MM.1S (cell line): ENCODE data around the gene MRC1.

Experiments used
- DNase-seq: peaks from one replicate; pipeline ENCODE4 v3.0.0-alpha.2; 2015
- H2AFZ ChIP-seq: fragments of 300-600 bp; sonication (generic); 2 replicates; pipeline ENCODE4 v1.6.0; 2016; ENCODE audit warnings: antibody characterized with exemption, low read length
- H3F3A ChIP-seq: fragments of 300-600 bp; sonication (generic); 2 replicates; pipeline ENCODE4 v1.6.1; 2016; ENCODE audit warnings: mild to moderate bottlenecking, antibody characterized with exemption, low read length, moderate library complexity, mixed read lengths; ENCODE audit not compliant: insufficient read depth
- H3K27ac ChIP-seq: fragments of 300-600 bp; sonication (generic); 2 replicates; pipeline ENCODE4 v1.5.1; 2016; ENCODE audit warnings: mild to moderate bottlenecking, low read length
- H3K27me3 ChIP-seq: fragments of 300-600 bp; sonication (generic); replicated peaks from 2 replicates; pipeline ENCODE4 v1.6.0; 2016; ENCODE audit warnings: low read length; ENCODE audit not compliant: insufficient read depth
- H3K36me3 ChIP-seq: fragments of 300-600 bp; sonication (generic); replicated peaks from 2 replicates; pipeline ENCODE4 v1.6.1; 2016; ENCODE audit warnings: mild to moderate bottlenecking, low read length, mixed read lengths; ENCODE audit not compliant: insufficient read depth
- H3K4me1 ChIP-seq: fragments of 300-600 bp; sonication (generic); 2 replicates; pipeline ENCODE4 v1.6.1; 2016; ENCODE audit warnings: low read length, mixed read lengths
- H3K4me2 ChIP-seq: fragments of 300-600 bp; sonication (generic); 2 replicates; pipeline ENCODE4 v1.6.0; 2016; ENCODE audit warnings: low read depth, low read length
- H3K4me3 ChIP-seq: fragments of 300-600 bp; sonication (generic); 2 replicates; pipeline ENCODE4 v1.5.1; 2016; ENCODE audit warnings: low read length, mixed read lengths
- H3K79me2 ChIP-seq: fragments of 300-600 bp; sonication (generic); 2 replicates; pipeline ENCODE4 v1.6.1; 2016; ENCODE audit warnings: mixed run types, low read length, mixed read lengths
- H3K9ac ChIP-seq: fragments of 300-600 bp; sonication (generic); 2 replicates; pipeline ENCODE4 v1.6.1; 2016; ENCODE audit warnings: low read length, mixed read lengths
- H3K9me2 ChIP-seq: fragments of 300-600 bp; sonication (generic); replicated peaks from 2 replicates; pipeline ENCODE4 v1.6.1; 2016; ENCODE audit warnings: mild to moderate bottlenecking, low read length, mixed read lengths; ENCODE audit not compliant: insufficient read depth
- H3K9me3 ChIP-seq: fragments of 300-600 bp; sonication (generic); replicated peaks from 2 replicates; pipeline ENCODE4 v1.6.1; 2016; ENCODE audit warnings: mild to moderate bottlenecking, low read length, mixed read lengths; ENCODE audit not compliant: insufficient read depth
- H4K20me1 ChIP-seq: fragments of 300-600 bp; sonication (generic); 2 replicates; pipeline ENCODE4 v1.6.1; 2016; ENCODE audit warnings: mild to moderate bottlenecking, low read length, moderate library complexity, mixed read lengths; ENCODE audit not compliant: insufficient read depth
- CTCF ChIP-seq: fragments of 300-600 bp; sonication (generic); IDR thresholded peaks from 2 replicates; pipeline ENCODE4 v1.5.1; 2016; ENCODE audit warnings: antibody characterized with exemption, low read length, mixed read lengths
- EZH2 ChIP-seq: fragments of 300-600 bp; sonication (generic); optimal IDR thresholded peaks from 2 replicates; pipeline ENCODE3; 2017; ENCODE audit warnings: low read depth, mild to moderate bottlenecking, antibody characterized with exemption, low read length, mixed read lengths
- EZH2phosphoT487 ChIP-seq: fragments of 300-600 bp; sonication (generic); IDR thresholded peaks from 2 replicates; pipeline ENCODE4 v1.6.1; 2018; ENCODE audit warnings: antibody characterized with exemption, low read length

MRC1 gene

GRCh38 chr10:17847585-17848296 lies 38.6 kb downstream of the MRC1 start:
- no peak overlapping the region for H3K27ac ChIP-seq
- H3F3A ChIP-seq, result no peaks in the 10 kb centered on the region
- H3K4me3 ChIP-seq, result no peak overlapping the region
- no peaks in the 10 kb centered on the region for H3K9me3 ChIP-seq
- H3K4me2 ChIP-seq, result no peak overlapping the region
- H3K79me2 ChIP-seq, result no peaks in the 10 kb centered on the region
- DNase-seq, result peak; percentile 43
- no peak overlapping the region for H3K9ac ChIP-seq
- H3K36me3 ChIP-seq, result no peaks in the 10 kb centered on the region
- H2AFZ ChIP-seq, result no peak overlapping the region
- no peaks in the 10 kb centered on the region for H4K20me1 ChIP-seq
- H3K27me3 ChIP-seq, result no peaks in the 10 kb centered on the region
- no peaks in the 10 kb centered on the region for H3K9me2 ChIP-seq
- TF ChIP-seq CTCF (peak; percentile 52), EZH2phosphoT487 (no peak), EZH2 (no peak)
- H3K4me1 ChIP-seq, result 0 out of 2 replicates have a peak, but pooled peaks cover 3% of the 10 kb centered on the region

- Histone ChIP-seq H3K27ac (no peak overlapping the region), H3K4me1 (0 out of 2 replicates have a peak, but pooled peaks cover 3% of the 10 kb centered on the region), H3K27me3 (no peaks in the 10 kb centered on the region), H3K4me3 (no peak overlapping the region), H3F3A (no peaks in the 10 kb centered on the region), H3K79me2 (no peaks in the 10 kb centered on the region), H2AFZ (no peak overlapping the region), H3K9me3 (no peaks in the 10 kb centered on the region), H3K9me2 (no peaks in the 10 kb centered on the region), H4K20me1 (no peaks in the 10 kb centered on the region), H3K4me2 (no peak overlapping the region), H3K9ac (no peak overlapping the region), H3K36me3 (no peaks in the 10 kb centered on the region)
- TF ChIP-seq CTCF, result no peak
- TF ChIP-seq EZH2, result no peak
- TF ChIP-seq EZH2phosphoT487, result no peak
- no peak for DNase-seq
These were observed 39.5 kb downstream of the MRC1 start for GRCh38 chr10:17848646-17849045.

DNA sequence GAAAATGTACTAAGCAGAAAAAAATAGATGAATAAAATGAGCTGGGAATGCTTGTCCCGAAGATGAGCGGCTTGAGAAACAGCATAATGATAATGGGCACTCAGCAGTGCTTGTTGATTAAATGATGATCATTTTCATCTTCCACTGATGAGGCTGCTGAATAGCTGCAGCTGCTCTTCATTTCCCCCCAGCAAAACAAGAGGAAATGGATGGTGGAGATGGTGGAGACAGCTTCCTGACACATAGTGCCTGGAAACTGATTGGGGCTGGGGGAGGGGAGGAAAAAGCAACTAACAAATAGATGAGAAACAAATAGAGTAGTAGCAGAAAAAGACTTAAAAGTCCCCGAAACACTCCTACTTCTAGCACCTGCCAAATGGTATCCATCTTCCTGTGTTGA lies 41.4 kb downstream of the MRC1 start:
- H3K36me3 ChIP-seq, result no peaks in the 10 kb centered on the region
- no peak overlapping the region for H3K27ac ChIP-seq
- DNase-seq, result no peak
- no peaks in the 10 kb centered on the region for H4K20me1 ChIP-seq
- no peaks in the 10 kb centered on the region for H3K27me3 ChIP-seq
- H3K4me1 ChIP-seq, result 0 out of 2 replicates have a peak, but pooled peaks cover 3% of the 10 kb centered on the region
- H3K4me2 ChIP-seq, result no peak overlapping the region
- no peaks in the 10 kb centered on the region for H3K9me3 ChIP-seq
- no peak overlapping the region for H3K9ac ChIP-seq
- H3K4me3 ChIP-seq, result no peak overlapping the region
- no peaks in the 10 kb centered on the region for H3K9me2 ChIP-seq
- no peak for TF ChIP-seq CTCF
- TF ChIP-seq EZH2, result no peak
- no peak for TF ChIP-seq EZH2phosphoT487
- no peak overlapping the region for H2AFZ ChIP-seq
- no peaks in the 10 kb centered on the region for H3K79me2 ChIP-seq
- no peaks in the 10 kb centered on the region for H3F3A ChIP-seq
